MCF 10A (cell line): ENCODE measurements around the gene DNAAF8. TPM values are rescaled to one million over a fixed set of nuclear protein-coding genes. Genes with fewer than 3 reads are reported as not detected.
A peak's percentile ranks its signal among the peaks of the same experiment; 100 is the strongest.

Source experiments
- BruUV-seq: library from RNA; stranded (reverse); fragments of 400-500 nt; replicated peaks from 2 replicates; lab custom pipeline; 2021; lab: Mats Ljungman, UMichigan
- CTCF ChIA-PET: fragments of 300-600 bp; sonication (Branson Sonifier 250); formaldehyde crosslinking; extraction: SDS; loops from one replicate; lab custom pipeline; 2021; ENCODE audit warnings: antibody characterized with exemption, inconsistent platforms; lab: Yijun Ruan, JAX
- POLR2A ChIA-PET: fragments of 300-600, 350-650 bp; sonication (Branson Sonifier 250); formaldehyde crosslinking; extraction: SDS; loops from one replicate; lab custom pipeline; 2020; ENCODE audit warnings: antibody characterized with exemption, inconsistent platforms; lab: Yijun Ruan, JAX
- DNase-seq: peaks from one replicate; pipeline ENCODE4 v3.0.0-alpha.2; 2018; ENCODE audit not compliant: unreplicated experiment
- H3K27ac Mint-ChIP-seq: one replicate; pipeline ENCODE4 v1.8.0; 2022; ENCODE audit warnings: mild to moderate bottlenecking, low read depth, mixed read lengths; ENCODE audit not compliant: unreplicated experiment
- H3K27me3 Mint-ChIP-seq: one replicate; pipeline ENCODE4 v1.8.0; 2022; ENCODE audit warnings: mixed read lengths; ENCODE audit not compliant: insufficient read depth, unreplicated experiment
- H3K36me3 Mint-ChIP-seq: one replicate; pipeline ENCODE4 v1.8.0; 2022; ENCODE audit warnings: mild to moderate bottlenecking, moderate library complexity, mixed read lengths; ENCODE audit not compliant: insufficient read depth, unreplicated experiment
- H3K4me1 Mint-ChIP-seq: one replicate; pipeline ENCODE4 v1.8.0; 2022; ENCODE audit warnings: mixed read lengths; ENCODE audit not compliant: insufficient read depth, unreplicated experiment
- H3K4me3 Mint-ChIP-seq: one replicate; pipeline ENCODE4 v1.8.0; 2022; ENCODE audit warnings: mild to moderate bottlenecking, moderate library complexity, mixed read lengths; ENCODE audit not compliant: unreplicated experiment
- H3K9me3 Mint-ChIP-seq: one replicate; pipeline ENCODE4 v1.8.0; 2022; ENCODE audit warnings: mixed read lengths; ENCODE audit not compliant: unreplicated experiment
- intact Hi-C: fragments of 100-400 bp; cut with micrococcal nuclease; formaldehyde crosslinking; loops from 2 replicates; pipeline ENCODE4 v1.14.1; 2022
- total RNA-seq: library from RNA; stranded (reverse); gene quantifications from 2 replicates; pipeline ENCODE4 v1.2.3, GENCODE V29; 2022
- TF ChIP-seq, protein P1 (sequence below): fragments of 200-600 bp; IDR thresholded peaks from one replicate; pipeline ENCODE4 v1.8.0; 2022; ENCODE audit warnings: antibody characterized with exemption, mild to moderate bottlenecking; ENCODE audit not compliant: unreplicated experiment

DNAAF8 gene
- total RNA-seq, 1 experiment from 2014 or later = 0.56 TPM

- Mint-ChIP-seq H3K9me3 (no peaks in the 10 kb centered on the region), H3K4me1 (peaks cover 6% of the 10 kb centered on the region), H3K4me3 (no peak overlapping the region), H3K27me3 (no peaks in the 10 kb centered on the region), H3K27ac (peak overlapping the region; percentile 35), H3K36me3 (no peaks in the 10 kb centered on the region)
- intact Hi-C loops = no loop called here
- POLR2A ChIA-PET = interaction anchor here (1.5 kb wide), 1 partner anchor 29 kb away, joined by 4 read pairs; no protein-coding TSS in a partner anchor
- TF ChIP-seq, protein P1, sequence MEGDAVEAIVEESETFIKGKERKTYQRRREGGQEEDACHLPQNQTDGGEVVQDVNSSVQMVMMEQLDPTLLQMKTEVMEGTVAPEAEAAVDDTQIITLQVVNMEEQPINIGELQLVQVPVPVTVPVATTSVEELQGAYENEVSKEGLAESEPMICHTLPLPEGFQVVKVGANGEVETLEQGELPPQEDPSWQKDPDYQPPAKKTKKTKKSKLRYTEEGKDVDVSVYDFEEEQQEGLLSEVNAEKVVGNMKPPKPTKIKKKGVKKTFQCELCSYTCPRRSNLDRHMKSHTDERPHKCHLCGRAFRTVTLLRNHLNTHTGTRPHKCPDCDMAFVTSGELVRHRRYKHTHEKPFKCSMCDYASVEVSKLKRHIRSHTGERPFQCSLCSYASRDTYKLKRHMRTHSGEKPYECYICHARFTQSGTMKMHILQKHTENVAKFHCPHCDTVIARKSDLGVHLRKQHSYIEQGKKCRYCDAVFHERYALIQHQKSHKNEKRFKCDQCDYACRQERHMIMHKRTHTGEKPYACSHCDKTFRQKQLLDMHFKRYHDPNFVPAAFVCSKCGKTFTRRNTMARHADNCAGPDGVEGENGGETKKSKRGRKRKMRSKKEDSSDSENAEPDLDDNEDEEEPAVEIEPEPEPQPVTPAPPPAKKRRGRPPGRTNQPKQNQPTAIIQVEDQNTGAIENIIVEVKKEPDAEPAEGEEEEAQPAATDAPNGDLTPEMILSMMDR = no peak
- CTCF ChIA-PET = interaction anchor here (0.6 to 0.7 kb wide), 3 partner anchors 10 to 997 kb away, joined by 3 to 4 read pairs (median 3); no protein-coding TSS in a partner anchor
- DNase-seq = no peak
- no TSS peak for BruUV-seq
Measured at GRCh38 chr16:4796982-4797804, 62.9 kb downstream of the DNAAF8 start.

DNA sequence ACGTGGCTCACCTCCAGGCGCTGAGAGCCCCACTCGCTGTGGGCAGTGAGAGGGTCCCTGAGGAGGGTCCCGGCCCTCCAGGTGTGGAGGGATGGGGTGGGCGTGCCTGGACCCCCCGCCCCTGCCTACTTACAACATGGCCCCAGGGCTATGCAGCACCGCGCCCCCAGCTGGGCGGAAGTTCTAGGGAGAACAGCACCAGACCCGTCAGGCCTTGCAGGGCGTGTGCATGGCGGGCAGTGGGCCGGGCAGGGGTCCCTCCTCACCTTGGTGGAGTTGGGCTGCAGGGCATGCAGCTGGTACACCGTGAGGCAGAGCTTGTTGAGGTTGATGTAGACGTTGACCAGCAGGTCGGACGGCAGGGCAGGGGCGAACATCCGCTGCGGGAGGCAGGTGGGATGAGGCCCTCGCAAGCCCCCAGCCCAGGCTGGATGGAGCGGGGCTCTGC is 63.5 kb downstream of the DNAAF8 start:
- no peaks in the 10 kb centered on the region for H3K27me3 Mint-ChIP-seq
- no TSS peak for BruUV-seq
- POLR2A ChIA-PET = interaction anchor here (1.5 kb wide), 1 partner anchor 30 kb away, joined by 4 read pairs; no protein-coding TSS in a partner anchor
- CTCF ChIA-PET = interaction anchor here (0.6 to 0.7 kb wide), 2 partner anchors 9 to 997 kb away, joined by 3 read pairs; no protein-coding TSS in a partner anchor
- no peak for DNase-seq
- no peak overlapping the region for H3K4me3 Mint-ChIP-seq
- intact Hi-C loops = no loop called here
- peaks cover 6% of the 10 kb centered on the region for H3K4me1 Mint-ChIP-seq
- TF ChIP-seq, protein P1 = no peak
- H3K9me3 Mint-ChIP-seq = no peaks in the 10 kb centered on the region
- peak overlapping the region; percentile 35 for H3K27ac Mint-ChIP-seq
- H3K36me3 Mint-ChIP-seq = no peaks in the 10 kb centered on the region

DNA sequence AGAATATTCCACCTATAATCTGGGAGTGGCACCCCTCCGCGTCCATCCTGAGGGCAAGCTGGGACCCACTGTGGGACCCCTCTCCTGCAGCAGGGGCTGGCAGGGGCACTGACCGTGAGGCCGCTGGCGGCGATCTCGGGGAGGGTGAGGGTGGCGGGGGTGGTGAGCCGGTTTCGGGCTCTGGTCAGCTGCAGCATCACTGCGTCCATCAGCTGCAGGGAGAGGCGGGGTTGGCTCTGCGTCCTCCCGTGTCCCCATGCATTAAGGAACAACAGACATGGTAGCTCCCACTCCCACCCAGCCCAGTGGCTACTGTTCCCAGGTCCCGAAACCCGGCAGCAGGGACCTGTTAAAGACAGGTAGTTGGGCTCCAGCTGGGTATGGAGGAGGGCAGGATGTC is 64.1 kb downstream of the DNAAF8 start:
- ChIA-PET CTCF (no interaction called here), POLR2A (interaction anchor here (0.6 kb wide), 1 partner anchor 67 kb away, joined by 4 read pairs; no protein-coding TSS in a partner anchor)
- Mint-ChIP-seq H3K27me3 (no peaks in the 10 kb centered on the region), H3K4me1 (peaks cover 6% of the 10 kb centered on the region), H3K36me3 (no peaks in the 10 kb centered on the region), H3K9me3 (no peaks in the 10 kb centered on the region), H3K27ac (no peak overlapping the region), H3K4me3 (no peak overlapping the region)
- BruUV-seq = no TSS peak
- intact Hi-C loops = no loop called here
- DNase-seq = no peak
- TF ChIP-seq, protein P1 = no peak

Other genes with a start within 250 kb of the DNAAF8 start
- gene CDIP1, start 195.8 kb upstream of the DNAAF8 start, total RNA-seq = 6.0 and 8.0 TPM in 2 replicates
- gene C16orf96, start 178.2 kb upstream of the DNAAF8 start, total RNA-seq = not detected in 2 replicates
- 28.0 and 42.1 TPM in 2 replicates for gene UBALD1, start 119.6 kb upstream of the DNAAF8 start, total RNA-seq
- 61.3 and 62.9 TPM in 2 replicates for gene MGRN1, start 109.7 kb upstream of the DNAAF8 start, total RNA-seq
- gene NUDT16L1, start 41.0 kb upstream of the DNAAF8 start, total RNA-seq = 18.3 and 21.8 TPM in 2 replicates
- gene ANKS3, start 266 bp upstream of the DNAAF8 start, total RNA-seq = 29.9 and 35.0 TPM in 2 replicates
- gene ZNF500, start 32.6 kb downstream of the DNAAF8 start, total RNA-seq = 13.8 and 14.0 TPM in 2 replicates
- not detected in 2 replicates for gene SEPTIN12, start 53.8 kb downstream of the DNAAF8 start, total RNA-seq
- 2.2 and 2.4 TPM in 2 replicates for gene SMIM22, start 60.8 kb downstream of the DNAAF8 start, total RNA-seq
- gene ROGDI, start 68.1 kb downstream of the DNAAF8 start, total RNA-seq = 5.9 and 7.0 TPM in 2 replicates
- 67.3 and 77.3 TPM in 2 replicates for gene GLYR1, start 112.8 kb downstream of the DNAAF8 start, total RNA-seq
- 33.3 and 38.1 TPM in 2 replicates for gene UBN1, start 112.9 kb downstream of the DNAAF8 start, total RNA-seq
- 49.1 and 50.1 TPM in 2 replicates for gene PPL, start 202.6 kb downstream of the DNAAF8 start, total RNA-seq
- gene SEC14L5, start 223.8 kb downstream of the DNAAF8 start, total RNA-seq = 0.22 TPM in 1 of 2 replicates, not detected in the other